CD14-positive monocyte (primary cell): Measurements from ENCODE around the gene SECTM1. TPM values are rescaled to one million over a fixed set of nuclear protein-coding genes. Genes with fewer than 3 reads are reported as not detected.

Experiments used
- DNase-seq, 3 donors: peaks; one replicate each; pipeline ENCODE4 v3.0.0-alpha.2; 2011 to 2022
- H2AFZ ChIP-seq: 2 replicates; pipeline ENCODE4 v1.6.0; 2012; ENCODE audit warnings: mild to moderate bottlenecking, low read depth, low read length, inconsistent platforms; ENCODE audit not compliant: insufficient read depth, poor library complexity, severe bottlenecking
- H3K27ac ChIP-seq, 2 donors: 1 replicate in 1 of 2; 2 replicates in 1 of 2; pipeline ENCODE4 v1.5.1; 2012 to 2013; ENCODE audit warnings: low read length in 2 of 2, control low read depth in 1 of 2, inconsistent platforms in 1 of 2, low read depth in 1 of 2, mild to moderate bottlenecking in 1 of 2
- H3K27me3 ChIP-seq, 2 donors: one replicate each; pipeline versions ENCODE4 v1.6.0 to v1.6.1; 2011 to 2013; ENCODE audit warnings: low read length in 2 of 2; ENCODE audit not compliant: control insufficient read depth in 2 of 2, insufficient read depth in 2 of 2
- H3K36me3 ChIP-seq, 2 donors: replicated peaks in 1 of 2; 1 replicate in 1 of 2; 2 replicates in 1 of 2; pipeline versions ENCODE4 v1.5.1 to v1.6.1; 2012 to 2013; ENCODE audit warnings: low read length in 2 of 2, control low read depth in 1 of 2, inconsistent platforms in 1 of 2, mild to moderate bottlenecking in 1 of 2; ENCODE audit not compliant: insufficient read depth in 2 of 2, control insufficient read depth in 1 of 2
- H3K4me1 ChIP-seq, 2 donors: 1 replicate in 1 of 2; 2 replicates in 1 of 2; pipeline versions ENCODE4 v1.5.1 to v1.6.1; 2012 to 2013; ENCODE audit warnings: low read length in 2 of 2, control low read depth in 1 of 2, inconsistent platforms in 1 of 2, mild to moderate bottlenecking in 1 of 2, moderate library complexity in 1 of 2; ENCODE audit not compliant: insufficient read depth in 2 of 2, control insufficient read depth in 1 of 2
- H3K4me2 ChIP-seq: replicated peaks from 2 replicates; pipeline ENCODE3; 2012; ENCODE audit warnings: low read length, moderate library complexity, mild to moderate bottlenecking; ENCODE audit not compliant: poor library complexity, severe bottlenecking; ENCODE audit errors: extremely low read depth
- H3K4me3 ChIP-seq, 3 experiments: fragments of 200-600 bp in 1 of 3; sonication (generic) in 1 of 3; replicated peaks in 1 of 3; 1 replicate in 2 of 3; 2 replicates in 1 of 3; pipeline ENCODE4 v1.5.1; 2011 to 2013; ENCODE audit warnings: low read length in 3 of 3, mild to moderate bottlenecking in 3 of 3, control low read depth in 2 of 3, low read depth in 2 of 3, inconsistent platforms in 1 of 3, moderate library complexity in 1 of 3
- H3K79me2 ChIP-seq: 2 replicates; pipeline ENCODE4 v1.6.0; 2012; ENCODE audit warnings: mild to moderate bottlenecking, control low read depth, inconsistent platforms, low read length, moderate library complexity; ENCODE audit not compliant: insufficient read depth
- H3K9ac ChIP-seq: 2 replicates; pipeline ENCODE4 v1.6.0; 2017; ENCODE audit warnings: low read length, mild to moderate bottlenecking; ENCODE audit not compliant: insufficient read depth, poor library complexity, severe bottlenecking
- H3K9me3 ChIP-seq, 2 donors: replicated peaks in 1 of 2; 1 replicate in 1 of 2; 2 replicates in 1 of 2; pipeline versions ENCODE4 v1.5.1 to v1.6.1; 2012 to 2013; ENCODE audit warnings: low read length in 2 of 2, control low read depth in 1 of 2; ENCODE audit not compliant: control insufficient read depth in 1 of 2, insufficient read depth in 1 of 2
- H4K20me1 ChIP-seq: 2 replicates; pipeline ENCODE4 v1.6.0; 2012; ENCODE audit warnings: mild to moderate bottlenecking, low read length, control low read depth, moderate library complexity; ENCODE audit not compliant: insufficient read depth
- H3K27ac Mint-ChIP-seq, 7 donors: one replicate each; pipeline ENCODE4 v1.8.0; 2020; ENCODE audit warnings: mild to moderate bottlenecking in 7 of 7, mixed read lengths in 7 of 7, moderate library complexity in 6 of 7, inconsistent platforms in 2 of 7
- H3K27me3 Mint-ChIP-seq, 3 donors: one replicate each; pipeline ENCODE4 v1.8.0; 2021 to 2022; ENCODE audit warnings: low read depth in 3 of 3, mild to moderate bottlenecking in 3 of 3, mixed read lengths in 3 of 3, moderate library complexity in 3 of 3, inconsistent platforms in 1 of 3
- H3K36me3 Mint-ChIP-seq, 2 donors: one replicate each; pipeline ENCODE4 v1.8.0; 2020; ENCODE audit warnings: mixed read lengths in 2 of 2, inconsistent platforms in 1 of 2, mild to moderate bottlenecking in 1 of 2
- H3K4me1 Mint-ChIP-seq: one replicate; pipeline ENCODE4 v1.8.0; 2020; ENCODE audit warnings: mild to moderate bottlenecking, mixed read lengths
- H3K4me3 Mint-ChIP-seq, 2 donors: one replicate each; pipeline ENCODE4 v1.8.0; 2020; ENCODE audit warnings: mild to moderate bottlenecking in 2 of 2, mixed read lengths in 2 of 2, moderate library complexity in 1 of 2
- H3K9me3 Mint-ChIP-seq, 7 donors: one replicate each; pipeline ENCODE4 v1.8.0; 2020 to 2022; ENCODE audit warnings: mixed read lengths in 7 of 7, mild to moderate bottlenecking in 6 of 7, moderate library complexity in 6 of 7, inconsistent platforms in 2 of 7
- CTCF ChIP-seq: fragments of 200-600 bp; IDR thresholded peaks from one replicate; pipeline ENCODE4 v1.8.0; 2022; ENCODE audit warnings: antibody characterized with exemption, mild to moderate bottlenecking
- WGBS: methylation state at CpG from one replicate; pipeline ENCODE4 v1.1.5; 2013; ENCODE audit warnings: missing lambda C conversion rate; ENCODE audit not compliant: insufficient coverage; 5-methylcytosine and 5-hydroxymethylcytosine counted together
- intact Hi-C, 2 donors: fragments of 100-400 bp; cut with micrococcal nuclease; formaldehyde crosslinking; loops; one replicate each; pipeline versions ENCODE4 v1.15.0 to v1.15.1; 2023
- polyA plus RNA-seq, 3 donors: library from polyadenylated mRNA; depleted of rRNA in 1 of 3; unstranded in 2 of 3; stranded (reverse) in 1 of 3; fragments of 300-500 nt in 2 of 3; fragments of >200 nt in 1 of 3; fragmentation: Illumina TruSeq in 2 of 3; gene quantifications; 1 replicate in 2 of 3; 2 replicates in 1 of 3; pipeline ENCODE4 v1.2.3, GENCODE V29; 2012 to 2021

The SECTM1 gene
- polyA plus RNA-seq, 3 donors: 136 to 209 (median 188) TPM

DNA sequence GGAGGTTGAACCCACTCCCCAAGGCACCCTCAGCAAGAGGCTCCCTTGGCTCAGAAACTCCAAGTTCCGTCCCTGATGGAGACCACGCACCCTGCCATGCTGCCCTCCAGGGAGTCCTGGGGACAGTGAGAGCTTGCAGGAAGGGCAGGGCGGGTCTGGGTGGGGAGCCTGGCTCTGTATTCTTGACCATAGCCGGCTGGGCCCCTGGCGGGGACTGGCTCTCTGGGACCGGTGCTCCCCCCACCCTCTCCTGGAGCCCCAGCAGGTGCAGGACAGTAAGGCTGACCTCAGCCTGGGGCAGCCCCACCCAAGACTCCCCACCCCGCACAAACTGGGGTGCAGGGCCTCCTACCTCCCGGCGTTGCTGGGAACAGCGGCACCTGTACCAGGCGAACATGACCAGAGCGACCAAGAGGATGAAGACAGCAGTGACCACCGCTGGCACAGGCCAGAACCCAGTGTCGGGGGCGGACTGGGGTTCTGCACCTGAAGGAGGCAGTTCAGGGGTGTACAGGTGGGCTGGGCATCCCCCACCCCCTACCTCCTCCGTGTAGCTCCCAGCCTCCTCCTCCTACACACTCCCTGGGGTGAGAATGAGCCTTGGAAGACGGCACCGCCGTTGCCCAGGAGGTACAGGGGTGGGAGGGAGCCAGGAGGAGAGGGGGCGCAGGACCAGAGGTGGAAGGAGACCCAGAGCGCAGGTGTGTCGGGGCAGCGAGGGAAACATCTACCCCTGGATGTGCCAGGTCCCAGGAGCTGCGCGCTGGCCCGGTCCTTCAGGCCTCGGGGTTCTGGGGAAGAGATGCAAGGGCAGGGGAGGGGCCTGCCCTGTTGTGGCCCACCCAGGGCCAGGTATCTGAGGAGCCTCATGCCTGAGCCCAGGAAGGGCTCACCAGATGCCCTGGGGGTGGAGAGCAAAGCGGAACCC, 10.8 kb downstream of the SECTM1 start:
- H3K9me3 Mint-ChIP-seq: peaks cover 0 to 3% (median 0%) of the 10 kb centered on the region in 7 donors
- DNase-seq: no peak
- Histone ChIP-seq H3K27me3 (no peaks in the 10 kb centered on the region), H3K79me2 (no peaks in the 10 kb centered on the region), H3K4me2 (no peak overlapping the region), H3K4me1 (peaks cover 0 to 5% of the 10 kb centered on the region in 2 donors), H3K9me3 (peaks cover 0 to 15% of the 10 kb centered on the region in 2 donors), H4K20me1 (peaks cover 94% of the 10 kb centered on the region), H2AFZ (no peak overlapping the region), H3K4me3 (no peak overlapping the region), H3K27ac (no peak overlapping the region), H3K9ac (no peak overlapping the region), H3K36me3 (peaks cover 11 to 37% of the 10 kb centered on the region in 2 donors)
- H3K27ac Mint-ChIP-seq: no peak overlapping the region
- intact Hi-C loops: loop anchor here in 1 of 2 donors (5.0 to 10.0 kb wide), 2 partner anchors 80 to 298 kb away; partner anchors contain the start of genes CENPX and LRRC45
- H3K4me3 Mint-ChIP-seq: no peak overlapping the region
- H3K27me3 Mint-ChIP-seq: peaks cover 10 to 20% (median 11%) of the 10 kb centered on the region in 3 donors
- 96% methylated on average over 19 of the region's 28 CpGs for WGBS
- TF ChIP-seq CTCF: no peak
- H3K4me1 Mint-ChIP-seq: peaks cover 5% of the 10 kb centered on the region
- peaks cover 37 to 51% of the 10 kb centered on the region in 2 donors for H3K36me3 Mint-ChIP-seq

DNA sequence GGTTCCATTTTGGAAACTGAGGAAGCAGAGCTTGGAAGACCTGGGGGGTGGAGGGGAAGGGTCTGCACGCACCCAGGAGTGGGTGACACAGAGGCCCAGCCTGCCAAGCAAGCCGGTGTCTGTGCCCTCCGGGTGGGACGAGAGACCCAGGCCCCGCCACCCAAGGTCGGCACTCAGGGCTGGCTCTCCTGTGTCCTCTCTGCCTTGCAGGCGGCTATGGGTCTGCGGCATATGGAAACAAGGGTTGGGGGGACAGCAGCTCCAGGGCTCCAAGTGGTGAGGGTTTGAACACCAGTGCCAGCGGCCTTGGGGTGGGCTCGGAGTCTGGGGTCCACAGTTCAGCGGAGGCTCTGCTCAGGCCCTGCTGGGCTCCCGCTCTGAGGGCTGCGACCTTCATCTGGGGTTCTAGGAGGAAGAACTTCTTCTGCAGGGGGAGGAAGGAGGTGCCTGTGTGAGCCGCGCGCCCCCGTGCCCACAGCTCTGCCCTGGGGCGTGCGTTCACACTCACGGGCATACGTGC, 11.6 kb downstream of the SECTM1 start:
- Histone ChIP-seq H3K9me3 (peaks cover 0 to 15% of the 10 kb centered on the region in 2 donors), H3K79me2 (no peaks in the 10 kb centered on the region), H3K4me3 (no peak overlapping the region), H3K36me3 (peaks cover 11 to 32% of the 10 kb centered on the region in 2 donors), H4K20me1 (peaks cover 86% of the 10 kb centered on the region), H3K4me2 (no peak overlapping the region), H3K4me1 (peaks cover 0 to 5% of the 10 kb centered on the region in 2 donors), H3K27ac (no peak overlapping the region), H3K9ac (no peak overlapping the region), H2AFZ (no peak overlapping the region), H3K27me3 (peaks cover 0 to 2% of the 10 kb centered on the region in 2 donors)
- H3K4me3 Mint-ChIP-seq: no peak overlapping the region
- WGBS: 76% methylated on average over 15 of the region's 21 CpGs
- TF ChIP-seq CTCF: no peak
- H3K9me3 Mint-ChIP-seq: peaks cover 0 to 3% (median 0%) of the 10 kb centered on the region in 7 donors
- no peak for DNase-seq
- H3K27me3 Mint-ChIP-seq: peaks cover 5 to 21% (median 10%) of the 10 kb centered on the region in 3 donors
- H3K27ac Mint-ChIP-seq: no peak overlapping the region
- intact Hi-C loops: loop anchor here (2.0 to 10.0 kb wide), 4 partner anchors 77 to 297 kb away; partner anchors contain the start of genes CENPX (in 1 of the 2) and LRRC45 (in 1 of the 2)
- H3K36me3 Mint-ChIP-seq: peaks cover 33 to 45% of the 10 kb centered on the region in 2 donors
- peaks cover 5% of the 10 kb centered on the region for H3K4me1 Mint-ChIP-seq
